GM19025 (cell line): ENCODE data around the gene RNF7.
A peak's percentile ranks its signal among the peaks of the same experiment; 100 is the strongest.
"Not testable (repeated sequence)": the region's sequence is repeated elsewhere in the genome, so short reads cannot be mapped to it uniquely, and the experiment has no call there.

Experiments used
- ATAC-seq: cut with Tn5 transposase; IDR thresholded peaks from one replicate; pipeline ENCODE4 v1.9.1; 2021; ENCODE audit warnings: mild to moderate bottlenecking, low read depth, moderate library complexity; ENCODE audit not compliant: unreplicated experiment

Gene RNF7

DNA sequence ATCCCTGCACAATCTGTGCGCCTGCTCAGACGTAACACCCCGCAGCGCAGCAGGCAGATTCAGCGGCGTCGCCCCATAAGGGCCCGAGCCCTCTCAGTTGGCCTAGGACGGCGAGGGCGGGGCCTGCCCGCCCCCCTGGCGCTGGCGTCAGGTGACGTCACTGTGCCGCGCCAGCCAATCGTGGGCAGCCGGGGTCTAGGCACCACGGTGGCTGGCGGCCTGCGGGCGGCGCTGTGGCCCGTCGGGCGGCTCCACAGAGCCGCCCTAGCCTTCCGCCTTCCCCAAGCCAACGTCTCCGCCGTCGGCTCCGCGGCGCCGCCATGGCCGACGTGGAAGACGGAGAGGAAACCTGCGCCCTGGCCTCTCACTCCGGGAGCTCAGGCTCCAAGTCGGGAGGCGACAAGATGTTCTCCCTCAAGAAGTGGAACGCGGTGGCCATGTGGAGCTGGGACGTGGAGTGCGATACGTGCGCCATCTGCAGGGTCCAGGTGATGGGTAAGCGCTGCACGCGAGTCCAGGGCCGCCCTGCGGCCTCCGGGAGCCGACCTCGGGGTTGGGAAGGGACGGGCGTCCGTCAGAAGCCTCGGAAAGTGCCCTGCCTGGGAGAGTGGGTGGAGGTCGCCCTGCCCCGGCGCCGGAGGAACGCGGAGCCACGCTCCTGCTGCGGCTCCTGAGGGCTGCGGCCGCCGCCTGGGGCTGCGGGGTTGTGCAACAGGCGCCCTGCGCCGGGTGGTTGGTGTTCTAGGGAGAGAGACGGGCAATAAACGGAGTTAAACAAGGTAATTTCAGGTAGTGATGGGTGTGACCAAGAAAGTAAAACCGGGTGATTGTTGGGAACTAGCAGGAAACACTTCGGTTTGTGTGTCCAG lies at the start of gene RNF7:
TSS of gene RNF7 (plus strand) at position 277 of the 869 bp plus-strand sequence. CDS start at position 321, 44 bp downstream.
- peak; percentile 94 for ATAC-seq

DNA sequence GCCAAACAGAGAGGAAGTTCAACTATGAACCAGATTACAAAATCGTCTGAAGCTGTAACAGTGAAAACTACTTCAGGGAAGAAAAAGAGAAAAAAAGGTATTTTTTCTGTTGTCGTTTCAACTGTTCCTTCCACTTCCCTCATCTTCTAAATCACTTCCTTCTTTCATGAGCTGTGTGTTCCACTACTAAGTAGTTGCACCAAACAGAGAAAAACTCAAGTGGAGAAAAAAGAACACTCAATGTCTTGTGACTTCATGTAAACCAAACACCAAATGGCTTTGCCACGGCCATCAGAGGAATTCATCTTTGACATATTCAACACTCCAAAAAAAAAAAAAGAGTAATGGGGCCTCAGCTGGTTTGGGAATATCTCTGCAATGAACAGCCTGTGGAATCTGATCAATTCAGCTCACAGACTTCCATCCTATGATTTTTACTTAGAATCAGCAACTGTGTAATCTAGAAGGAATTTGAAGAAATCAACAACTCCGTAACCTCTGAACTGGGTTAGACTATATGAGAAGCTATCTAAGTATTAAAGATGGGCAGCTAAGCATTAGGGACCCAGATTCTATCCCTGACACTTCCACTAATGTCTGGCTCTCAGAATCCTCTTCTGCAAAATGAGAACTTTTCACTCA lies 47.5 kb upstream of the RNF7 start:
- no peak for ATAC-seq

DNA sequence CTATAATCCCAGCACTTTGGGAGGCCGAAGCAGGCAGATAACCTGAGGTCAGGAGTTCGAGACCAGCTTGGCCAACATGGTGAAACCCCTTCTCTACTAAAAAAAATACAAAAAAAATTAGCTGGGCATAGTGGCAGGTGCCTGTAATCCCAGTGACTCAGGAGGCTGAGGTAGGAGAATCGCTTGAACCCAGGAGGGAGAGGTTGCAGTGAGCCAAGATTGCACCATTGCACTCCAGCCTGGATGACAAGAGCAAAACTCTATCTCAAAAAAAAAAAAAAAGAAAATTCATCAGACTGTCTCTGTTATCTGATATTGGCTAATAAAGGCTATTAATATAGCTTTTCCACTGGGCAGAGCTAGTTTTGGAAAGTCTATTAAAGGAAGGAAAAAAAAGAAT lies 46.6 kb upstream of the RNF7 start:
- not testable (repeated sequence) for ATAC-seq

DNA sequence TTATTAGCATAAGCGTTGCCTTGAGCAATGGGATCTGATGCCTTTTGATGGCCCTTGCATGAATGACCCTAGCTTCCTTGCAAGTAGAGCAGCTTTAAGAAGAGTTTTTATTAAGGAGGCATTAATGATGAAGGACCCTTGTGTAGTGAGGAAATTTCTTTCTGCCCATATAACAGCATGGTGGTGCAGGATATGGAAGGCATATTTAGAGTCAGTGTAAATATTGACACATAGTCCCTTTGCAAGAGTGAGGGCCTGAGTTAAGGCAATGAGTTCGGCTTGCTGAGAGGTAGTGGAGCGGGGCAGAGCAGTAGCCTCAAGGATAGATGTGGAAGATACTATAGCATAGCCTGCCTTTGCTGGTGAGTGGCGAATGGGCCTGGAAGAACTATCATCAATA lies 45.1 kb upstream of the RNF7 start:
- not testable (repeated sequence) for ATAC-seq

DNA sequence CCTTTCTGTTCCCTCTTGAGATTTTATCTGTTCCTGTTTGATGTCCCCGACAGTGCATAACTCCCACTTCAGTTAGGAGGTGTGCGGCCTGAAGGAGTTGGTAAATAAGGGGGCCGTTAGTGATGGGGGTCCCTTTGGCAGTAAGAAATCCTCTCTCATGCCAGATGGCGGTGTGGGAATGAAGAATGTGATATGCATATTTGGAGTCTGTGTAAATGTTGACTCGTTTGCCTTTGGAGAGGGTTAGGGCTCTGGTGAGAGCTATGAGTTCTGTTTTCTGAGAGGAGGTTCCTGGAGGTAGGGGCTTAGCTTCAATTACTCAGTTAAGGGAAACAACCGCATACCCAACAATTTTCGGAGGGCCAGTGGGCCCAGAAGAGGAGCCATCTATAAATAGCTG lies 38.8 kb upstream of the RNF7 start:
- ATAC-seq = no peak

DNA sequence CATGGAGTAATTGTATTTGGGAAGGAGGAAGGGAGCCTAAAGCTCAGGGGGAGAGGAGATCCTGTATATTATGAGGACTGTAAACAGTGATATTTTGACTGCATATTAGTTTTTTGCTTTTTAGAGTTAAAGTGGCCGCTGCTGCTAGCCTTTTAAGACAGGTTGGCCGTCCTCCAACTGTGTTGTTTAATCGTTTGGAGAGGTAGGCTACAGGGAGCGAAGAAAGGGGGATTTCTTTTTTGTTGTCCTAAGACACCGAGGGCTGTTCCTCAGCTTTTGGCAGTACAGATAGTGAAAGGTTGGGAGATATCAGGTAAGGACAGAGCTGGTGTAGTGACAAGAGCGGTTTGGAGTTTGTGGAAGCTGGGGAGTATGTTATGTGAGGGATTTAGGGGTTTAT lies 38.2 kb upstream of the RNF7 start:
- ATAC-seq = no peak

DNA sequence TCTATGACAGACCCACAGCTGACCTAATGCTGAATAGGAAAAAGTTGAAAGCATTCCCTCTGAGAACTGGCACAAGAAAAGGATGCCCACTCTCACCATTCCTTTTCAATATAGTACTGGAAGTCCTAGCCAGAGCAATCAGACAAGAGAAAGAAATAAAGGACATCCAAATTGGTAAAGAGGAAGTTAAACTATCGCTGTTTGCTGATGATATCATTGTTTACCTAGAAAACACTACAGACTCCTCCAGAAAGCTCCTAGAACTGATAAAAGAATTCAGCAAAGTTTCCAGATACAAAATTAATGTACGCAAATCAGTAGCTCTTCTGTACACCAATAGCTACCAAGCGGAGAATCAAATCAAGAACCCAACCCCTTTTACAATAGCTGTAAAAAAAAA lies 34.7 kb upstream of the RNF7 start:
- not testable (repeated sequence) for ATAC-seq

DNA sequence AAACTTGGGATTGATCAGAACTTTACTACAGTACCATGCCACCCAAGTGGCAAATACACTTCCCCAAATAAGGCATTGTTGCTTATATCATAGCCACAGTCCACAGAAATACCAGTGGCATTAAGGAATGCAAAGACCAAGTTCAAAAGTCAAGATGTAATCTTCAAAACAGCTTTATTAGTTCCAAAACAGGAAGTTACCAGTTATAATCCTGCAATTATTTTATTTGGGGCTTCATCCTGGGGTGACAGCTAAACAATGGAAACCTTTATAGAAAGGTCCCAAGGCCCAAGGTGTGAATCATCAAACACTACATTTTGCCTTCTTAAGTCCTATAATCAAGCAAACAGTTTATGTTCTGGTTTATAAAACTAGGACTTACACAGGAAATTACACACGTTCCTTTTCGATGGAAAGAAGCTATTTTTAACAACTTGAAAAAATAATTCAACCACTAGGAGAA lies 30.3 kb upstream of the RNF7 start:
- ATAC-seq = no peak

DNA sequence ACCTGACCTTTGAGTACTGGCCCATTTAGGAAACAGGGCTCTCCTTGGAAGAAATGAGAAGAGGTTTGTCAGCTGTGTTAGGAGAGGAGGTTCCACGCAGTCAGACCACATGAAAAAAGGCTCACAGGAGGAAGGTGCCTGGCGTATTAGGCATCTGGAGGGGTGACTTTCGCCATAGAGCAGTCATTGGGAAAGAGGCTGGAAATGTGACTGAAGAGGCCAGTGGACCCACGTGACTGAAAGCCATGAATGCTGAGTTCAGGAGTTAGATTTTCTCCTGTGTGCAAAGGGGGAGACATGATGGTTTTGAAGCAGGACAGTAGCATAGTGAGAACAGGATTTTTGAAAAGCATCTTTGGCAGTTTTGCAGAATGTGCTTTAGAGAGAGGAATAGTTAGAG lies 29.7 kb upstream of the RNF7 start:
- no peak for ATAC-seq

DNA sequence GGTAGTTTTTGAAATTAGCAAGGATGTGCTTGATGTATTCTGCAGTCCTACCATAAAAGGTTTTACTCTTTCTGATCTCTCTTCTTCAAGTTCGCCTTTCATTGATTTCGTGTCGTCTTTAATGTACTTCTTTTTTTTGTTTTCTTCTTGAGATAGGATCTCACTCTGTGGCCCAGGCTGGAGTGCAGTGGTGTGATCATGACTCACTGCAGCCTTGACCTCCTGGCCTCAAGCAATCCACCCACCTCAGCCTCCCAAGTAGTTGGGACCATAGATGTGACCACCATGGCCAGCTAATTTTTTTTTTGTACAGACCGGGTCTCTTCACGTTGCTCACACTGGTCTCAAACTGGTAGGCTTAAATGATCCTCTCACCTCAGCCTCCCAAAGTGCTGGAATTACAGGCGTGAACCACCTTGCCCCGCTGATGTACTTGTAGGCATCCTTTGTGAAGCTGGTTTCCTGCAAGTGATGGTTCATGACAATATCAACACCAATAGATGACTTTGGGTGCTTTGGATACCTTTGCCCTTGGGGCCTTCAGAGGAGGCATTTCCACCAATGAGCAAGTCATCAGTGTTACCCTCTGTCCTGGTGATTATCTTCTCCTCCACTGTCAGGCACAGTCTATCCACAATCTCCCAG lies 28.9 kb upstream of the RNF7 start:
- no peak for ATAC-seq

DNA sequence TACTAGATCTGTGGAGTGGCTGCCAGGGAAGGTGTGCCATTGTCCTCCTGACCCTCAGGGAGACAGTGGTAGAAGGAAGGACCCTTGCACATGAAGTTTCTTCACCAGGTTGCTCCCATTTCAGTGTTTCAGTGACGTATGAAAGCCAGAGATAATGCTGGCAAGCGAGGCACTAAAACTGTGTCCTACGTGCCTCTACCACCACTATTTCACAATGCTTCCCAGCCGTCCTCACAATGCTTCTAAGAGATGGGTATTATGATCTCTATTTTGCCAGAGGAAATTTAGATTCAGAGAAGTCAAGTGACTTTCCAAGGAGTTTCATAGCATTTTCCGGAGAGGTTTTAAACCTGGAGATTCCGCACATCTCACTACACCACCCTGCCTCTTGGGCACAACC lies 28.0 kb upstream of the RNF7 start:
- ATAC-seq = no peak

DNA sequence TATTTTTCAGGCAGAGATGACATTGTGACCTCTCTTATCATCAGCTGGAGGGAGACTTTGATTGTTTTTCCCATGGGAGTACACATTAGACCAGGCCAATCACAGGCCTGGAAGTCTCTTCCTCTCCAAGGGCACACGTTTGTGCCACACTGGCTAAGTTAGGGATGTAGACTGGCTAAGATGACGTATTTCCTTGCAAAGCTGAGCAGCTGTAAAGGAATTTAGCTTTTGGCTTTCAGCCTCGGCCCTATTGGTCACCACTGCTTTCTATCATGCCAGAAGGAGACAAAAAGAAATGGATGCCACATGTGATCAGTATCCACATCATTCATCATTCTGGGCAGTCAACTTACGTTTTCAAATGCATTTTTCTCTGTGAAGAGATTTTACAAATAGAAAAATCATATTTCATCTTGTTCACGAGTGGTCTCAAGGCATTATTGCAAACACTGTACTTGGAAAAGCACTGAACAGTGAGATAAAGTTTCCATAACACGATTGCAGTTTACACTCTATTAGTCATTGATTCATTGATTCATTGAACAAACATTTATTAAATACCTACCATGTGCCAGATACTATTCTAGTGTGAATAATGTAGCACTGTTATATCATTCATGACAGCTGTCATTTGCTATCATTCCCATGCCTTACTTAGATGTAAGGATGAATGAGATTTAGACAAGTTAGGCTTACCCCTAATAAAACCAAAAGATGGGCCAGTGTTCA lies 27.0 kb upstream of the RNF7 start:
- ATAC-seq = no peak

DNA sequence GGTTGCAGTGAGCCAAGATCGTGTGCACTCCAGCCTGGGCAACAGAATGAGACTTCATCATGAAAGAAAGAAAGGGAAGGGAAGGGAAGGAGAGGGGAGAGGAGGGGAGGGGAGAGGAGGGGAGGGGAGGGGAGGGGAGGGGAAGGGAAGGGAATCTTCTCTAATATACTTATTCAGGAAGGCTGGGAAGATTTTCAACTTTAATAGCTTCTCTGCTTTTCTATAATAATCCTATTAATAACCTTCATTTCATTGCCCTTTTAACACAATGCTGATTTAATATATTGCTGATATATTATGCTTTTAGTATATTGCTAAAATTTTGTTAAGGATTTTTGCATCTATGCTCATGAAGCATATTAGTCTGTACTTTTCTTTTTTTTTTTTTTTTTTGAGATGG lies 23.4 kb upstream of the RNF7 start:
- ATAC-seq = no peak

DNA sequence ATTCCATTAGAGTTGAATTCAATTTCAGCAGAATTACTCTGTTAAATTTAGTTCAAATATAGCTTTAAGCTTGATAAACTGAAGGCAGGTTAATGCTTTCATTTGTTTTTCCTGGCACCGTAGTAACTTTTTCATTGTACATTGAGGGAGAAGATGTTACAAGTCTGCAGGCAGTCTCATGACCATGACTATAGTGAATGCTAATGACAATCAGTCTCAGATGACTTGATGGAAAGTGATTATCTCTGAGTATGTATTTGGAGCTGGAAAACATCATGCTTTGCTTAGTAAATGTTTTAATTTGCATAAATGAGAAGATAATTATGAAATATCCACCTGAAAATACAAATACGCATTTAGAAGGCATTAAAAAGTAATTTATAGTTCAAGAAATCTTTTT lies 16.0 kb upstream of the RNF7 start:
- no peak for ATAC-seq

DNA sequence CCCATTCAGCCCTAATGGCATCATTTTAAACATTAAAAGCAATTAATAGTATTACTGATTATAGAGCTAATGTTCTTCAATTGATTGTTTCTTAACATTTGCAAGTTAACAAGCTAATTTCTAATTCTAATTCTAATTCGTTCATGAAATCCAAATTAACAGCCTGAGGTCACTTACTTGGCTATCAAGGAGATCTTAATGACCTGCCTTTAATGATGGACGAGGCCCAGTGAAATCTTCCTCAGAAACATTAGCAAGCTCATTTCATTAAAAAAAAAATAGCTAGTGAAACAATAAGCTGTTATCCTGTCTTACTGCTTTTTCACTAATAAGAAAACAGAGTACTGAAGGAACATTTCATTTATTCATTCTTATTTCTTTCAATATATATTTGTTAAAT lies 15.4 kb upstream of the RNF7 start:
- no peak for ATAC-seq

DNA sequence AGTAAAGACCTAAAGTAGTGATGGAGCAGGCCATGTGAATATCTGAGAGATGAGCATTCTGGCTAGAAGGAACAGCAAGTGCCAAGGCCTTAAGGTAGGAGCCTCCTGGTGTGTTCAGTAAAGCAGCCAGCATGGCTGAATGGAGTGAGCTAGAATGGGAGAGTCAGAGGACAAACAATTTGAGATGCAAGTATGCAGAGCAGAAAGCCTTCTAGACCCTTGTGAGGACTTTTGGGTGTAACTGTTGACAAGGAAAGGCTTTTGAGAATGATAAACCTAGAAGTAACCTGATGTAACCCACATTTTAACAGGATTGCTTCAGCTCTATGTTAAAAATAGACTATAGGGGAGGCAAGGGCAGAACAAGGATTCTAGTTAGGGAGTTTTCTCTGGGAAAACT lies 14.8 kb upstream of the RNF7 start:
- ATAC-seq = no peak

DNA sequence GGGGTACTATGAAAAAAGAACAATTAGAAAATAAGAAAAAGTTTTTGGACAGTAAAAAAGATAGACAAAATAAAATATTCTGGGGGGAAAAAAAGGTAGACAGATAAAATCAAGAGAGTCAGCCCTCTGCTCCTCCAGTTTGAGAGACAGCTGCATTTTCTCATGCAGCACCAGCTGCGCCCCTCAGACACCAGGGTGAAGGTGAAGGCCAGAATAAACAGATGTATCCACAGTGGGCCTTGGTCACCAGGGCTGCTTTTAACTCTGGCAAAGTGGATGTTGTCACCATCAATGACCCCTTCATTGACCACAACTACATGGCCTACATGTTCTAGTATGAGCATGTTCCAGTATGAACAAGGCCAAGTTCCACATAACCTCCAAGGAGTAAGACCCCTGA lies 13.9 kb upstream of the RNF7 start:
- no peak for ATAC-seq

DNA sequence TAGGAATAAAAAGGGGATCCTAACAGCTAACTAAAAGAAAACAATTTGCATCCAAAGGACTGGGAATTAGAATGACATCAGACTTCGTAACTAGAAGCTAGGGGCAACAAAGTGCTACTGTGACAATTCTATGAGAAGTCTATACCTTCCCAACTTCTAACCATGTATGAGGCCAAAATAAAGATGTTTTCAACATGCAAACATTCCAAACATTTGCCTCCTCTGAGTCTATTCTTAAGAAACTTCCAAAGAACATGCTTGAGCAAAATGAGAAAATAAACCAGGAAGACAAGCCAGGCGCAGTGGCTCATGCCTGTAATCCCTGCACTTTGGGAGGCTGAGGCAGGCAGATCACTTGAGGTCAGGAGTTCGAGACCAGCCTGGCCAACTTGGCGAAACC lies 13.1 kb upstream of the RNF7 start:
- ATAC-seq = no peak

DNA sequence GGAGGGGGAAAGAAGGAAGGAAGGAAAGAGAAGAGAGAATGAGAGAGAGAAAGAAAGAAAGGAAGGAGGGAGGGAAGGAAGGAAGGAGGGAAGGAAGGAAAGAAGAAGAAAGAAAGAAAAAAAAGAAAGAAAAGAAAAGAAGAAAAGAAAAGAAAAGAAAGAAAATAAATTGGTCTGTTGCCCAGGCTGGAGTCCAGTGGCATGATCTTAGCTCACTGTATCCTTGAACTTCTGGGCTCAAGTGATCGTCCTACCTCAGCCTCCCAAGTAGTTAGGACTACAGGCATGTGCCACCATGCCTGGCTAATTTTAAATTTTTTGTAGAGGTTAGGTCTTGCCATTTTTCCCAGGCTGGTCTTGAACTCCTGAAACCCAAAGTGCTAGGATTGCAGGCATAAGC lies 11.6 kb upstream of the RNF7 start:
- no peak for ATAC-seq

DNA sequence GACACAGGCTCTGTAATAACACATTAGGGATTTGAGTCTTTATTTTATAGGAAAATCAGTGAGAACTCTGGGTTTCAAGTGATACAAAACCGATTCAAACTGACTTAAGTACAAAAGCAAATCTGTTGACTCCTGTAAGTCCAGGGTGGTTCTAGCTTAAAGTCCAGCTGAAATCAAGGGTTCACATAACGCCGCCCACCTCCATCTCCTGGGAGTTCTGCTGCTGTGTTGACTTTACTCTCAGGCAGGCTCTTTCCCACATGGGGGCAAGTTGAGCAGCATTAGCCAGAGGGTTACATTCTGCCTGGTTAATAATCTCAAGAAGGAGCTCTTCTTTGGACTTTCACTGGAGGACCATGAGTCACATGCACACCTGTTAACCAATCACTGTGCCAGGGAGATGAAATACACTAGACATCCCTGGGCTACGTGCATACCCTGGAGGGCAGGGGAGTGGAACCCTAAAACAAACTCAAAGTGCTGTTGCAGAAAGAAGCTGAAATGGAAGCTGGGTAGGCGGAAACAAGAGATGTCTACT lies 9.7 kb upstream of the RNF7 start:
- ATAC-seq = no peak

DNA sequence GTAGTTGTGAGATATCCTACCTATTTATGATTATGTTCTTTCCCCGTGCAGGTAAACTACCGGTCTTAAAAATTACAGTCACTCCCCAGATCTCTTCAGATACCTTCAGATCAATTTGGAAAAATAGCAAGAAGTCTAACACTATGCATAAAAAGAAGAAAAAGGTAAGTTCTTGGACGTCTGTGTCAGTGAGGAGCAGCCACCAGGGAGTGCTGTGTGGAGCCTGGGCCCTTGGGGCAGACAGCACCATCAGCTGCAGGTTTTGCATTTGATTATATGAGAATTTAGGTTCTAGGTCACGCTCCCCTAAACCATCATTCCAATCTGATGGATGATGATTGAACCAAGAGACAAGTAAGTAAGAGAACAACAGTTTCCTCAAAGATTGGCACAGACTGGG lies 8.9 kb upstream of the RNF7 start:
- no peak for ATAC-seq
